A204.1 (cell line): Measurements from ENCODE around the gene C1QL4.
"Not testable (repeated sequence)": the region's sequence is repeated elsewhere in the genome, so short reads cannot be mapped to it uniquely, and the experiment has no call there.

Experiments
- FAIRE-seq: peaks from 2 replicates; lab custom pipeline; 2012; peaks lifted over from hg19 to GRCh38; lab: Jason Lieb, UNC

Gene C1QL4

GRCh38 chr12:49333778-49334177, 3.2 kb downstream of the C1QL4 start:
- FAIRE-seq, result not testable (repeated sequence)

DNA sequence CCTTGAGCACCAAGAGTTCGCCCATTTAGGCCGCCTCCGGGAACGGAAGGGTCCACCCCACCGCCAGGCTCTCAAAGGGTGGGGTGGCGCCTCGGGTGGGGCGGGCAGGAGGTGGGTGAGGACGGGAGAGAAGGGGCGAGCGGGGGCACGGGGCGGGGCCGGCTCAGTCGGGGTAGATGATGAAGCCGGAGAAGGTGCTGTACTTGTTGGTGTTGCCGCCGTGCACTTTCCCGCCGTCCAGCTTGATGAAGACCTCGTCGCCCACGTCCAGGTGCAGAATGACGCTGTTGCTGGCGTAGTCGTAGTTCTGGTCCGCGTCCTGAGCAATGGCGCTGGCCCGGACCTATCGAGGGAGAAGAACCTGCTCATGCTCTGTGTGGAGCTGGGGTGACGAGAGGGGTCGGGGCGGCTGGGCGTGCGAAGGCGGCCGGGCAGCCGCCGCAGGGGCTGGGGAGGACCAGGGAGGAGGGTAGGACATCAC, 4.1 kb downstream of the C1QL4 start:
- FAIRE-seq, result no peak

GRCh38 chr12:49332441-49332861, 4.5 kb downstream of the C1QL4 start:
- FAIRE-seq, result no peak

- FAIRE-seq, result peak; percentile 84
These were observed 5.4 kb downstream of the C1QL4 start for GRCh38 chr12:49331380-49332222.

DNA sequence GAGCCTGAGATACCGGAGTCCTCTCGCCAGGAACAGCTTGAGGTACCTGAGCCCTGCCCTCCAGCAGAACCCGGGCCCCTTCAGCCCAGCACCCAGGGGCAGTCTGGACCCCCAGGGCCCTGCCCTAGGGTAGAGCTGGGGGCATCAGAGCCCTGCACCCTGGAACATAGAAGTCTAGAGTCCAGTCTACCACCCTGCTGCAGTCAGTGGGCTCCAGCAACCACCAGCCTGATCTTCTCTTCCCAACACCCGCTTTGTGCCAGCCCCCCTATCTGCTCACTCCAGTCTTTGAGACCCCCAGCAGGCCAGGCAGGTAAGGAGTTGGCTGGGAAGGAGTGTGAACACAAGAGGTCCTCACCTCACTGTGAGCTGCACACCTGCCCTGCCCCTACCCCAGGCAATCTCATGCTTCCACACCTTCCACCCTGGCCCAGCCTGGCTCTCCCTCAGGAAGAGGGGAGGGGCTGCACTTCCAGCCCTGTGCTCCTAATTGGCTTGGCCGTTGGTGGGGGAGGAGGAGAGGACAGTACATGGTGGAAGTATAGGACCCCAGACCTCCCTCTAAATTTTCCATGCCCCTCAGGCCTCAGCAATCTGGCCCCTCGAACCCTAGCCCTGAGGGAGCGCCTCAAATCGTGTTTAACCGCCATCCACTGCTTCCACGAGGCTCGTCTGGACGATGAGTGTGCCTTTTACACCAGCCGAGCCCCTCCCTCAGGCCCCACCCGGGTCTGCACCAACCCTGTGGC, 6.2 kb downstream of the C1QL4 start:
- no peak for FAIRE-seq

- FAIRE-seq, result no peak
These were observed 6.9 kb downstream of the C1QL4 start for GRCh38 chr12:49330032-49330619.

GRCh38 chr12:49328816-49329215, 8.2 kb downstream of the C1QL4 start:
- FAIRE-seq, result no peak

GRCh38 chr12:49327887-49328286, 9.1 kb downstream of the C1QL4 start:
- FAIRE-seq, result no peak

- no peak for FAIRE-seq
These were observed 9.6 kb downstream of the C1QL4 start for GRCh38 chr12:49327368-49327767.

GRCh38 chr12:49325606-49326005, 11.4 kb downstream of the C1QL4 start:
- FAIRE-seq, result no peak

- no peak for FAIRE-seq
These were observed 13.4 kb downstream of the C1QL4 start for GRCh38 chr12:49323524-49324097.

DNA sequence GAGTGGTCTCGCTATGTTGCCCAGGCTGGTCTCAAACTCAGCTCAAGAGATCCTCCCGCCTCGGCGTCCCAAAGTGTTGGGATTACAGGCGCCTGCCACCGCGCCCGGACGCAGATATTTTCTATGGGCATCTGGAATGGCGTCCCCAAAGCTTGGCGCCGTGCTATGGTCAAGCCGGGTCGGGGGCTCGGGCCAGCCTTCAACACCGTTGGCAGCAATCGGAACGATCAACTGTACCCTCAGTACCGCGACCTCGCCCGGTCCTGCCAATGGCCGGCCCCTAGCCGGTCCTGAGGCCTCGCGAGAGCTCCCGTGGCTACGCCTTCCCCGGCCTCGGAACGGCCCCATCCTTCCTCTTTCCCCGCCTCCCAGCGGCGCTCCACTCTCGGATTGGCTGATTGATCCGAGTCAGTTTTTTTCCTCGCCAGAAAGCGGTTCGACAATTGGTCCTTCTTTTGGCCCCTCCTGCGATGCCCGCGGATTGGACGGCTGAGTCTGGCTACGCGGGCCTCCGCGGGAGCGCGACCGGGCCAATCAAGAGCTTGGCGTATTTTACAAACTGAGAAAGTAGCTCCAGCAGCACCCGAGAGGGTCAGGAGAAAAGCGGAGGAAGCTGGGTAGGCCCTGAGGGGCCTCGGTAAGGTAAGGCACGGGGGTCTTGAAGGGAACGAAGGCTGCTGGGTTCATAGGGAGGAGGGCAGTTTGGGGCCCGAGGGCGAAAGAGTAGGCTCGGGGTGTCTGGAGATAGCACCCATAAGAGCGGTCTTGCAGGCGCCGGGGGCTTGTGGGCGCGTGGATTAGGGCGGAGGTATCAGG, 14.1 kb downstream of the C1QL4 start, which contains the start of gene TROAP:
Gene TROAP (plus strand): TSS at position 548 of the 816 bp plus-strand sequence. CDS start 354 bp downstream, outside the sequence.
- FAIRE-seq, result peak; percentile 99

- FAIRE-seq, result no peak
These were observed 14.7 kb downstream of the C1QL4 start for GRCh38 chr12:49322367-49322707.

DNA sequence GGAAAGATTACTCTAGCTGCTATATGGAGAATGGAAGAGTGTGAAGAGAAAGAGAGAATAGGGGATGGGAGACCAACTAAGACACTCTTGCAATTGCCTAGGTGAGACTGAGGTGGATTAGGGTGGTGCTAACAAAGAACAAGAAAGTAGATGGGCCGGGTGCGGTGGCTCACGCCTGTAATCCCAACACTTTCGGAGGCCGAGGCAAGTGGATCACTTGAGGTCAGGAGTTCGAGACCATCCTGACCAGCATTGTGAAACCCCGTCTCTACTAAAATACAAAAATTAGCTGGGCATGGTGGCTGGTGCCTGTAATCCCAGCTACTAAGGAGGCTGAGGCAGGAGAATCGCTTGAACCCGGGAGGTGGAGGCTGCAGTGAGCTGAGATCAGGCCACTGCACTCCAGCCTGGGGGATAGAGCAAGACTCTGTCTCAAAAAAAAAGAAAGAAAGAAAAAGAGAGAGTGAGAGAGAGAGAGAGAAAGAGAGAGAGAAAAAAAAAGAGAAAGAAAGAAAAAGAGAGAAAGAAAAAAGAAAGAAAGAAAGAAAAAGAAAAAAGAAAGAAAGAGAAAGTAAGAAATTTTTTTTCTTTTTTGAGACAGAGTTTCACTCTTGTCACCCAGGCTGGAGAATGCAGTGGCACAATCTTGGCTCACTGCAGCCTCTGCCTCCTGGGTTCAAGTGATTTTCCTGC, 16.4 kb downstream of the C1QL4 start:
- FAIRE-seq, result not testable (repeated sequence)

DNA sequence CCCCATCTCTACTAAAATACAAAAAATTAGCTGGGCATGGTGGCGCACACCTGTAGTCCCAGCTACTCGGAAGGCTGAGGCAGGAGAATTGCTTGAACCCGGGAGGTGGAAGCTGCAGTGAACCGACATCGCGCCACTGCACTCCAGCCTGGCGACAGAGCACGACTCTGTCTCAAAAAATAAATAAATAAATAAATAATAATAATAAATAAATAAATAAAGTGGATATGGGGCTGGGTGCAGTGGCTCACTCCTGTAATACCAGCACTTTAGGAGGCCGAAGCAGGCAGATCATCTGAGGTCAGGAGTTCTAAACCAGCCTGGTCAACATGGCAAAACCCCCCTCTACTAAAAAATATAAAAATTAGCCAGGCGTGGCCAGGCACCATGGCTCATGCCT, 19.9 kb downstream of the C1QL4 start:
- FAIRE-seq, result not testable (repeated sequence)

DNA sequence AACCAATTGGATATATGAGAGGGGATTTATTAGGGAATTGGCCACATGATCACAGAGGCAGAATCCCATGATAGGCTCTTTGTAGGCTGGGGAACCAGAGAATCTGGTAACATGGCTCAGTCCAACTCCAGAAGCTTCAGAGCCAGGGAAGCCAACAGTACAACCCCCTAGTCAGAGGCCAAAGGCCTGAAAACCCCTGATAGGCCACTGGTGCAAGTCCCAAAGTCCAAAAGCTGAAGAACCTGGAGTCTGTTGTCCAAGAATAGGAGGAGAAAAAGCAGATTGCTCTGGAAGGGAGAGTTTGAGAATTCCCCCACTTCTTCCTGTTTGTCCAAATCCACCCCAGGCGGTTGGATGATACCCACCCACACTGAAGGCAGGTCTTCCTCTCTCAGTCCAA, 22.2 kb downstream of the C1QL4 start:
- no peak for FAIRE-seq

- FAIRE-seq, result not testable (repeated sequence)
These were observed 26.5 kb downstream of the C1QL4 start for GRCh38 chr12:49310451-49311000.

DNA sequence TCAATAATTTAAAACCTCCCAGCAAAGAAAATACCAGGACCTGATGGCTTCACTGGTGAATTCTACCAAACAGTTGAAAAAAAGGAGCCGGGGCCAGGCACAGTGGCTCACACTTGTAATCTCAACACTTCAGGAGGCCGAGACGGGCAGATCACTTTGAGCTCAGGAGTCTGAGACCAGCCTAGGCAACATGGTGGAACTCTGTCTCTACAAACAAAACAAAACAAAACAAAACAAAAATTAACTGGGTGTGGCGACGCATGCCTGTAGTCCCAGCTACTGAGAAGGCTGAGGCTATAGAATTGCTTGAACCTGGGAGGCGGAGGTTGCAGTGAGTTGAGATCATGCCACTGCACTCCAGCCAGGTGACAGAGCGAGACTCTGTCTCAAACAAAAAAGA, 27.6 kb downstream of the C1QL4 start:
- no peak for FAIRE-seq

- FAIRE-seq, result no peak
These were observed 31.1 kb downstream of the C1QL4 start for GRCh38 chr12:49305762-49306510.

GRCh38 chr12:49304161-49304560, 32.8 kb downstream of the C1QL4 start:
- no peak for FAIRE-seq
